Aorta (tissue), 5 donors: ENCODE data around the gene S100A12. TPM values are rescaled to one million over a fixed set of nuclear protein-coding genes. Genes with fewer than 3 reads are reported as not detected.
A peak's percentile ranks its signal among the peaks of the same experiment; 100 is the strongest.

Experiments used
- ATAC-seq: fragments of 200-7000 bp; cut with Tn5 transposase; one replicate; pipeline ENCODE4 v1.9.1; 2022; ENCODE audit warnings: moderate library complexity; ENCODE audit not compliant: low FRiP score
- DNase-seq, 2 donors: peaks; one replicate each; pipeline ENCODE4 v3.0.0-alpha.2; 2020
- H3K27ac ChIP-seq, 2 donors: one replicate each; pipeline ENCODE4 v1.5.1; 2013; ENCODE audit warnings: low read length in 2 of 2, mild to moderate bottlenecking in 2 of 2, moderate library complexity in 2 of 2, control low read depth in 1 of 2, inconsistent platforms in 1 of 2, low read depth in 1 of 2
- H3K27me3 ChIP-seq, 2 donors: one replicate each; pipeline ENCODE4 v1.6.1; 2013; ENCODE audit warnings: control low read depth in 1 of 2, low read length in 1 of 2, mild to moderate bottlenecking in 1 of 2, moderate library complexity in 1 of 2; ENCODE audit not compliant: insufficient read depth in 2 of 2, control insufficient read depth in 1 of 2
- H3K36me3 ChIP-seq, 2 donors: one replicate each; pipeline ENCODE4 v1.6.1; 2013; ENCODE audit warnings: control low read depth in 1 of 2, low read length in 1 of 2, mild to moderate bottlenecking in 1 of 2; ENCODE audit not compliant: insufficient read depth in 2 of 2, control insufficient read depth in 1 of 2
- H3K4me1 ChIP-seq, 2 donors: one replicate each; pipeline ENCODE4 v1.6.1; 2013; ENCODE audit warnings: low read length in 2 of 2, control low read depth in 1 of 2, mild to moderate bottlenecking in 1 of 2, moderate library complexity in 1 of 2; ENCODE audit not compliant: insufficient read depth in 2 of 2, control insufficient read depth in 1 of 2
- H3K4me3 ChIP-seq, 2 donors: one replicate each; pipeline ENCODE4 v1.5.1; 2013; ENCODE audit warnings: low read length in 2 of 2, control low read depth in 1 of 2, mild to moderate bottlenecking in 1 of 2
- H3K9me3 ChIP-seq: one replicate; pipeline ENCODE4 v1.6.1; 2013; ENCODE audit warnings: mild to moderate bottlenecking, low read length; ENCODE audit not compliant: control insufficient read depth
- WGBS, 2 donors: extraction: QIAGEN DNeasy Blood & Tissue Kit; methylation state at CpG; one replicate each; pipeline ENCODE4 v1.1.7; 2013; 5-methylcytosine and 5-hydroxymethylcytosine counted together
- intact Hi-C, 2 donors: fragments of 100-400 bp; cut with DNase I; formaldehyde crosslinking; loops; one replicate each; pipeline versions ENCODE4 v1.14.2 to v1.15.0; 2022
- polyA plus RNA-seq, 2 donors: library from polyadenylated mRNA; stranded (reverse); fragments of 200-250 nt; gene quantifications; one replicate each; pipeline ENCODE4 v1.2.3, GENCODE V29; 2013
- total RNA-seq, 2 donors: library from RNA; stranded (reverse); fragmentation: NEBNext Ultra II Directional; extraction: Animal tissue kit (Norgen Biotek cat#: 25700); gene quantifications; one replicate each; pipeline ENCODE4 v1.2.1, GENCODE V29; 2021
- donor health status: healthy with polysubstance abuse.
- donor health status: Bipolar disorder and iron deficiency.
- donor health status: DM: no; HTN: no; CAD: no.
- donor health status: DM: no; HTN: no; CAD: no.
- donor health status: DM: yes; HTN: yes; CAD: no.

The S100A12 gene
- total and polyA plus RNA-seq, 4 donors = 1.7 to 58.6 (median 14.0) TPM

DNA sequence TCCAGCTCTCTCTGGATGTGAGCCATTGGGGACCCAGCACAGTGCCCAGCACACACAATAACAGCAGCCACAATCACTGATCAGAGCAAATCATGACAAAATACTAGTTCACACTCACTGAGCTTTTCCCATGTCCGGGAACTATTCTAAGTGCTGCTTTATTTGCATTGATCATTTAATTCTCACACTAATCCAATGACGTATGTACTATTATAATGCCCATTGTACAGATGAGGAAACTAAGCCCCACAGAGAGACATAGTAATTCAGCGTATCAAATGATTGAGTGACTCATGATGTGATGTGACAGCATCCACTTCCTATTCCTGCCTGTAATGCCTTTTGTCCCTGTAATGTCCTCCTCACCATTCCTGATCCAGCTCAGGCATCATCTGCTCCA is 17.4 kb upstream of the S100A12 start:
- no peaks in the 10 kb centered on the region for H3K9me3 ChIP-seq
- WGBS, 2 donors = 85 to 90% methylated on average over 3 of the region's 3 CpGs

DNA sequence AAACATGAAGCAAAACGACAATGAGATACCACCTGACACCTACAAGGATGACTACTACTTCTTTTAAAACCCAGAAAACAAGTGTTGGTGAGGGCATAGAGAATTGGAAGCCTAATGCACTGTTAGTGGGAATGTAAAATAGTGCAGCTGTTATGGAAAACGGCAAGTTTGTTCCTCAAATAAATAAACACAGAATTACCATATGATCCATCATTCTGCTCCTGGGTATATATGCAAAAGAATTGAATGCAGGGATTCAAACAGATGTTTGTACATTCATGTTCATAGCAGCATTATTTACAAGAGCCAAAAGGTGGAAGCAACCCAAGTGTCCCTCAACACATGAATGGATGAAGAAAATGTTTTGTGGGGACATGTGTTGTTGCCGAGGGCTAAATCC is 16.8 kb upstream of the S100A12 start:
- no peak overlapping the region for H3K4me3 ChIP-seq
- H3K4me1 ChIP-seq = no peaks in the 10 kb centered on the region
- ATAC-seq (no peak), DNase-seq (no peak)
- no peaks in the 10 kb centered on the region for H3K9me3 ChIP-seq
- no peaks in the 10 kb centered on the region for H3K36me3 ChIP-seq
- WGBS, 2 donors = 56 to 63% methylated on average over 3 of the region's 3 CpGs
- H3K27ac ChIP-seq = no peak overlapping the region
- no peaks in the 10 kb centered on the region for H3K27me3 ChIP-seq
- intact Hi-C loops = no loop called here

More for the DNA sequence above, 17.4 kb upstream of the S100A12 start:
- Histone ChIP-seq H3K27me3 (no peaks in the 10 kb centered on the region), H3K4me3 (no peak overlapping the region), H3K27ac (no peak overlapping the region), H3K4me1 (no peaks in the 10 kb centered on the region), H3K36me3 (no peaks in the 10 kb centered on the region)
- ATAC-seq (no peak), DNase-seq (no peak)
- intact Hi-C loops = no loop called here

DNA sequence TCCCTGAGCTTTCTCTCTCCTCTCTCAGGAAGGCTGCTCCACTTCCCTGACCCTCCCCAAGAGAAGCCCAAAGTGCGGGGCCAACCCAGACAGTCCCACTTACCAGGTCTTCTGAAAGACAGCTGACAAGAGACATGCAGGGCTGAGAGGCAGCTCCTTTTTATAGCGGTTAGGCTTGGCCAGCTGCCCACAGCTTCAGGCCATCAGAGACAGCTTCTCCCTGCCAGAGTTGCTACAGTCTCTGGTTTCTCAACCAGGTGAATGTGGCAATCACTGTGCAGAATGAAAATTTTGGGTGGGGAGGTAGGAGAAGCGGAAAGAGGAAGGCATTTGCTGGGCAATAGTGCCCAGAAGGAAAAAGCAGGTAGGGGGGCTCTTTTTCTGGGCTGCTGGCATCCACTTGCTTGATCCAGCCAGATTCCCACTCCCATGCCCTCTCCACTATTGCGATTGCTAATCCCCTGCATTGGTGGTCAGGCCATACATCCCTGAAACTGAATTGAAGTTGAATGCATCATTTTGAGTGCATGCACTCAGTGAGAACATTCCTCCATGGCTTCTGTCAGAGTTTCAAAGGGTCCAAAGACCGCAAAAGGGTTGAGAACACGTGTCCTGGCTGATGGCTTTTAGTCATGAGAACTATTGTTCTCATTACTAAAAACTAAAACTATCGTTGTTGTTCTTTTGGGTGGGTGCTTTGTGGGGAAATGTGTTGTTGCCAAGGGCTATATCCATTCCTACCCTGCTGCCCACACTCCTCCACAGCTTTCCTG is 15.7 kb upstream of the S100A12 start, which contains the start of gene S100A8:
Gene S100A8, minus strand, starts transcription at position 136 of the 773 bp plus-strand sequence. CDS start 538 bp downstream, outside the sequence.
- H3K36me3 ChIP-seq = no peaks in the 10 kb centered on the region
- no peaks in the 10 kb centered on the region for H3K9me3 ChIP-seq
- ATAC-seq = peak; percentile 28
- DNase-seq = peak in 1 of 2 donors; percentile 69
- intact Hi-C loops = no loop called here
- no peak within 1 kb of the TSS for H3K27ac ChIP-seq
- H3K27me3 ChIP-seq = no peaks in the 10 kb centered on the region
- no peak within 1 kb of the TSS for H3K4me3 ChIP-seq
- no peaks in the 10 kb centered on the region for H3K4me1 ChIP-seq
- WGBS, 2 donors = 76 to 85% methylated on average over 7 of the region's 7 CpGs

DNA sequence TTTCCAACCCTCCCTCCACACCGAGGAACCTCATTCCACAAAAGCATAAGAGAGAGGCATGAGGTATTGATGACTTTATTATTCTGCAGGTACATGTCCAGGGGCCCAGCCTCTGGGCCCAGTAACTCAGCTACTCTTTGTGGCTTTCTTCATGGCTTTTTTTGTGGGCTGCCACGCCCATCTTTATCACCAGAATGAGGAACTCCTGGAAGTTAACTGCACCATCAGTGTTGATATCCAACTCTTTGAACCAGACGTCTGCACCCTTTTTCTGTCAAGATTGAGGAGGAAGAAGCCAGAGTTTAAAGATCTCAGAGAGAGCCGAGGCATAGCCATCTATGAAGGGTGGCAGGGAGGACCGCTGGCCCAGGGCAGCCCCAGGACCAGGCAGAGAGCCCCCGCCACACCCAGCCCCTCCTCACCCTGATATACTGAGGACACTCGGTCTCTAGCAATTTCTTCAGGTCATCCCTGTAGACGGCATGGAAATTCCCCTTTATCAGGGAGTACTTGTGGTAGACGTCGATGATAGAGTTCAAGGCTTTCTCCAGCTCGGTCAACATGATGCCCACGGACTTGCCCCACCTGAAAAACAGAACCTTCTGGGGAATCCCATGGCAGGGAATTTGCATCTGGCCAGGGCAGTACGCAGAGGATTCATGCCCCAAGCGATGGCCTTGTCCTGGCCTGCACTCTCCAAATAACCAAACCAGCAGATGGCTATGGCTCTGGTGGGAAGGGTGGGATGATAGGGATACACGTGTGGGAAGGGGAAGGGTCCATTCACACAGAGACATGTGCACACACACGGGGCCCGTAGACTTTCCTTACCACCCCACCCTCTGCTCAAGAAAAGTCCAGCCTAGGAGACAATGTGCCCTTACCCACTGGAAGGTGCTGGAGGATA is 14.8 kb upstream of the S100A12 start:
- intact Hi-C loops = no loop called here
- Histone ChIP-seq H3K4me1 (no peaks in the 10 kb centered on the region), H3K4me3 (no peak overlapping the region), H3K27ac (no peak overlapping the region), H3K9me3 (no peaks in the 10 kb centered on the region), H3K27me3 (no peaks in the 10 kb centered on the region), H3K36me3 (no peaks in the 10 kb centered on the region)
- 77 to 81% methylated on average over 17 of the region's 17 CpGs for WGBS, 2 donors
- no peak for ATAC-seq
- no peak for DNase-seq

DNA sequence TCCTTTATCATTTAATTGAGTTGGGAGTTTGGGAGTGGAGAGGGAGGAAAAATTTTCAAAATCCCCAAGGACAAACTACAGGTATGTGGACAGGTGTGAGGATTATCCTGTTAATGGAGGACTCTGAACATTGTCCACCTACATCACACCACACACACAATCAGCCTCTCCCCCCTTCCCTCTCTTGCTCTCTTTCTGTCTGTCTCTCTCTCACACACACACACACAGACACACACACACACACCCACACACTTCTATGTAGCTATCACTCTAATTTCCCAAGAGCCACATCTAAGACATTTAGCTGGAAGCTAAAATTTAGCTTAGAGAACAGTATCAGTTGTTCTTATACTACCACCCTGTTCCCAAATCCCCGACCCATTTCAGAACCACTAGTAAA is 14.0 kb upstream of the S100A12 start:
- DNase-seq = no peak
- Histone ChIP-seq H3K4me3 (no peak overlapping the region), H3K4me1 (no peaks in the 10 kb centered on the region), H3K9me3 (no peaks in the 10 kb centered on the region), H3K27me3 (no peaks in the 10 kb centered on the region), H3K27ac (no peak overlapping the region), H3K36me3 (no peaks in the 10 kb centered on the region)
- intact Hi-C loops = no loop called here
- 85 to 89% methylated on average over 1 of the region's 1 CpG for WGBS, 2 donors
- ATAC-seq = no peak

DNA sequence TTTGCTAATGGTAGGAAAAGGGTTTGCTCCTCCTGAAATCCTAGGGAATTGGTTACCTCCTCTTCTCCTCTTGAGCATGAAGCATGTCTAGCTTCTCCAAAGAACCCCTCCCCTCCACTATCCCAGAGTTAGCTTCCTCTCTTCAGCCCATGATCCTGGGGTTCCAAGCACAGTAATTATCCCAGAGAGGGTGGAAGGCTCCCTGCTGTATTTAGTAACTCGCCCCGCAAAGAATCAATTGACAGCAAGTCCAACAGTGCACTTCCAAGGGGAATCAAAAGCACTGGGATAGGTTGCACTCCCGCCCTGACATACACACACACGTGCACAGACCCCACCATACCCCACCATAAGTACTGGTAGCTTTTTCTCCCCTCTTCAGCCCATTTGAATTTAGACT is 12.4 kb upstream of the S100A12 start:
- Histone ChIP-seq H3K9me3 (no peaks in the 10 kb centered on the region), H3K27me3 (no peaks in the 10 kb centered on the region), H3K27ac (no peak overlapping the region), H3K36me3 (no peaks in the 10 kb centered on the region), H3K4me1 (no peaks in the 10 kb centered on the region), H3K4me3 (no peak overlapping the region)
- DNase-seq (no peak), ATAC-seq (no peak)
- intact Hi-C loops = no loop called here
- WGBS, 2 donors = 83 to 94% methylated on average over 4 of the region's 4 CpGs

DNA sequence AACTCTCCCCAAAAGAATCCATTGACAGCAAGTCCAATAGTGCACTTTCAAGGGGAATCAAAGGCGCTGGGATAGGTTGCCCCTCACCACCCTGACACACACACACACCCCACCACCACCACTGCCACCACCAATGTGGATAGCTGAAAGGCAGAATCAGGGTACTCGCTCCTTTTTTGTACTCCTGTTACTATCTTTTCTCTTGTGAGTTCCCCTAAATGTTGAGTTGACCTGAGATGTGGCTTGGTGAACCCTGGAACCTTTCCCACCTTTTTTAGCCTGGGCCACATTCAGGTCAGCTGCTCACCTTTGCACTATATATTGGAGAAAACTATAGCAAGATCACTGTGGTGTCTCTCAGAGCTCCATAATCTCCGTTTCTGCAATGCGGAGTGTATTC is 11.6 kb upstream of the S100A12 start:
- no peaks in the 10 kb centered on the region for H3K4me1 ChIP-seq
- ATAC-seq (no peak), DNase-seq (no peak)
- 89 to 96% methylated on average over 4 of the region's 4 CpGs for WGBS, 2 donors
- H3K4me3 ChIP-seq = no peak overlapping the region
- intact Hi-C loops = no loop called here
- H3K36me3 ChIP-seq = no peaks in the 10 kb centered on the region
- H3K27ac ChIP-seq = no peak overlapping the region
- no peaks in the 10 kb centered on the region for H3K27me3 ChIP-seq
- H3K9me3 ChIP-seq = no peaks in the 10 kb centered on the region

DNA sequence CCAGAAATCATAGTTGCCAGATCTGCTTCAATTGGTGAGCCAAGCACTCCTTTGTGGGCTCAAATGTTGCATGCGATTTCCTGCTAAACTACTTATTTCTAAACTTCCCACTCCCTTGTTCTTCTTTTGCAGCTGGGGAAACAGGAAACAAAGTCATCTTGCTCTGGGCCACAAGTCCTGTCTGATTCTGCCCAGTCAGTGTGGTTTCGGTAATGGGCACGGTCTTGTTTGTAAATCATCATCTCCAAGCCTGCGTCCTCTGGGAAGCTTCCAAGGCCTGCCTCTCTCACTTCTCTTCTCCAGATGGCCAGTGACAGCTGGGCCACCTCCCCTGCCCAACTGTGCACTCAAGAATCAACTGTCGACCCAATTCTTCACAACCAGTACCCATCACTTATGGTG is 11.1 kb upstream of the S100A12 start:
- 80 to 86% methylated on average over 5 of the region's 5 CpGs for WGBS, 2 donors
- Histone ChIP-seq H3K9me3 (no peaks in the 10 kb centered on the region), H3K27me3 (no peaks in the 10 kb centered on the region), H3K4me3 (no peak overlapping the region), H3K36me3 (no peaks in the 10 kb centered on the region), H3K4me1 (no peaks in the 10 kb centered on the region), H3K27ac (no peak overlapping the region)
- ATAC-seq (no peak), DNase-seq (peak in 1 of 2 donors; percentile 81)
- intact Hi-C loops = no loop called here
